Ovary (tissue), 3 donors: ENCODE data around the gene LRPPRC.

Experiments
- CTCF ChIP-seq, 3 donors: fragments of 450-650 bp in 2 of 3; fragments of 200-600 bp in 1 of 3; IDR thresholded peaks; one replicate each; pipeline versions ENCODE4 v1.5.1 to v1.8.0; 2016 to 2022; ENCODE audit warnings: antibody characterized with exemption in 3 of 3, mild to moderate bottlenecking in 1 of 3
- POLR2A ChIP-seq: fragments of 450-650 bp; IDR thresholded peaks from one replicate; pipeline ENCODE4 v1.6.1; 2017; ENCODE audit warnings: antibody characterized with exemption, mild to moderate bottlenecking, moderate library complexity
- donor health status: DM: no; HTN: no; CAD: no.

DNA sequence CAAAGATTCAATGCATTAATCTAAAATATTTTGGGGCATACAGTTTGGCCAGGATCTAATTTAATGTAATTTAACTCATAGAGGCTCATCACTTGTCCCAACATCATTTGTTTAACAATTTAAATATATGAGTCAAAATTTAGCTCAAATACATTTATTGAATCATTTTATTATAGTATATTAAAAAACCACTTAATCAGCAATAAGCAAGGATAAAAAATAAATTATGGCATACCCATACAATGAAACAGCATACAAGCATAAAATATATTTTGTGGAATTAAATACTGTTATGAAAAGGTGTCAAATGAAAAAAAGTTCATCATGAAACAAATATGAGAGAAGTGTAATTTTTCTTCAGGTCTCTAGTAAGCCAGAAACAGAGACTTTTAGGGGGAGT is 34.9 kb downstream of the LRPPRC start:
- TF ChIP-seq CTCF (IDR thresholded peaks at IDR 0.05): no peak
- no peak for TF ChIP-seq POLR2A
